ENCODE measurements around the gene ITGA1.
"Not testable (repeated sequence)": the region's sequence is repeated elsewhere in the genome, so short reads cannot be mapped to it uniquely, and the experiment has no call there.

Gene ITGA1

GRCh38 chr5:52947208-52947607 lies 159.5 kb downstream of the ITGA1 start:
- no peak for DNase-seq (ENCODE audit: low read depth in 1 of 2, low spot score in 1 of 2)

GRCh38 chr5:52947851-52948250 lies 160.1 kb downstream of the ITGA1 start:
- no peak for DNase-seq (ENCODE audit: low read depth in 1 of 2, low spot score in 1 of 2)

- DNase-seq (ENCODE audit: low read depth in 1 of 2, low spot score in 1 of 2), result peak in 1 of 2 donors; percentile 17
Observed at GRCh38 chr5:52948418-52949076, 160.8 kb downstream of the ITGA1 start.

- no peak for DNase-seq (ENCODE audit: low read depth in 1 of 2, low spot score in 1 of 2)
Observed at GRCh38 chr5:52950686-52951085, 163.0 kb downstream of the ITGA1 start.

GRCh38 chr5:52952483-52952882 lies 164.8 kb downstream of the ITGA1 start:
- DNase-seq (ENCODE audit: low read depth in 1 of 2, low spot score in 1 of 2), result no peak

- no peak for DNase-seq (ENCODE audit: low read depth in 1 of 2, low spot score in 1 of 2)
Observed at GRCh38 chr5:52956014-52956413, 168.3 kb downstream of the ITGA1 start.

GRCh38 chr5:52956915-52957747 lies 169.4 kb downstream of the ITGA1 start:
- no peak for DNase-seq (ENCODE audit: low read depth in 1 of 2, low spot score in 1 of 2)

GRCh38 chr5:52961274-52961681 lies 173.6 kb downstream of the ITGA1 start:
- DNase-seq (ENCODE audit: low read depth in 1 of 2, low spot score in 1 of 2), result no peak

GRCh38 chr5:52963636-52964035 lies 175.9 kb downstream of the ITGA1 start:
- no peak for DNase-seq (ENCODE audit: low read depth in 1 of 2, low spot score in 1 of 2)

- no peak for DNase-seq (ENCODE audit: low read depth in 1 of 2, low spot score in 1 of 2)
Observed at GRCh38 chr5:52964138-52964537, 176.4 kb downstream of the ITGA1 start.

- not testable (repeated sequence) for DNase-seq (ENCODE audit: low read depth in 1 of 2, low spot score in 1 of 2)
Observed at GRCh38 chr5:52976157-52976556, 188.4 kb downstream of the ITGA1 start.

GRCh38 chr5:52977264-52977897 lies 189.7 kb downstream of the ITGA1 start:
- DNase-seq (ENCODE audit: low read depth in 1 of 2, low spot score in 1 of 2), result no peak

GRCh38 chr5:52981507-52981906 lies 193.8 kb downstream of the ITGA1 start:
- no peak for DNase-seq (ENCODE audit: low read depth in 1 of 2, low spot score in 1 of 2)

- no peak for DNase-seq (ENCODE audit: low read depth in 1 of 2, low spot score in 1 of 2)
Observed at GRCh38 chr5:52983731-52984636, 196.3 kb downstream of the ITGA1 start.

GRCh38 chr5:52985306-52985705 lies 197.6 kb downstream of the ITGA1 start:
- no peak for DNase-seq (ENCODE audit: low read depth in 1 of 2, low spot score in 1 of 2)

- no peak for DNase-seq (ENCODE audit: low read depth in 1 of 2, low spot score in 1 of 2)
Observed at GRCh38 chr5:52987711-52988331, 200.1 kb downstream of the ITGA1 start.

GRCh38 chr5:52988335-52989024 lies 200.8 kb downstream of the ITGA1 start:
- no peak for DNase-seq (ENCODE audit: low read depth in 1 of 2, low spot score in 1 of 2)

GRCh38 chr5:52989025-52989780 lies 201.5 kb downstream of the ITGA1 start, which contains the start of gene ITGA2:
TSS of gene ITGA2 (plus strand) at chr5:52989352. CDS start at chr5:52989469, 117 bp downstream.
- DNase-seq (ENCODE audit: low read depth in 1 of 2, low spot score in 1 of 2), result no peak

Measured in activated T-helper 1 cell treated with anti-CD3 and anti-CD28 coated beads, Interleukin-2, amount 50 U/mL, for 16 hours (primary cell).